Measurements from ENCODE around the gene KLK12. TPM values are rescaled to one million over a fixed set of nuclear protein-coding genes. Genes with fewer than 3 reads are reported as not detected.

The KLK12 gene
- total RNA-seq, 5 donors from 2014 or later (not counting 1 experiment from before 2014, with no cell fraction given), result not detected

DNA sequence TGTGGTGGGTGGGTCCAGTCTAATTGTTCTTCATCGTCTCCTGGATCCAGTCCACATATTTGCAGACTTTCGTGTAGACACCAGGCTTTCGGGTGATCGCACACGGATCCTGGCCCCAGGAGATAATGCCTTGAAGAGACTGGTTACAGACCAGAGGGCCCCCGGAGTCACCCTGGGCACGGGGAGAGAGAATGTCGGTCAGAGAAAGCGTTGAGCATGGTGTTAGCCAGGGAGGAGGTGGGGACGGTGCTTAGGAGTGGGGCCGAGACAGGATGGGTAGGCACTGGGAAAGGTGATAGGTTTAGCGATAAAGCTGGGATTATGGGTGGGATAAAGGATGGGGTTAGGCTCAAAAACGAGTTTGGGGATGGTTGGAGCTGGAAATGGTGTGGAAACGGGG lies 12.3 kb downstream of the KLK12 start:
- H3K27me3 ChIP-seq (replicated peaks in 1 of 2; ENCODE audit: control insufficient read depth in 2 of 2, extremely low read depth in 1 of 2, insufficient read depth in 2 of 2, low read length in 1 of 2), result peaks cover 2 to 85% of the 10 kb centered on the region in 2 experiments
- no peak overlapping the region for H3K4me3 ChIP-seq (ENCODE audit: control insufficient read depth in 1 of 2, extremely low read depth in 1 of 2, low read length in 1 of 2)
- H3K4me1 Mint-ChIP-seq, result peaks cover 8 to 18% (median 13%) of the 10 kb centered on the region in 3 donors
- H3K9me3 Mint-ChIP-seq, result no peaks in the 10 kb centered on the region
- DNase-seq (no peak), ATAC-seq (replicated peaks in 1 of 4) (no peak)
- H3K36me3 ChIP-seq (ENCODE audit: control insufficient read depth in 2 of 2, extremely low read depth in 1 of 2, insufficient read depth in 1 of 2, low read length in 1 of 2), result no peaks in the 10 kb centered on the region
- H3K27ac ChIP-seq (ENCODE audit: low read length), result no peak overlapping the region
- ChIA-PET POLR2A (no interaction called here), CTCF (no interaction called here)
- peaks cover 52 to 70% of the 10 kb centered on the region in 2 donors for H3K27me3 Mint-ChIP-seq
- no peak overlapping the region for H3K4me3 Mint-ChIP-seq
- no peaks in the 10 kb centered on the region for H3K36me3 Mint-ChIP-seq
- H3K9me3 ChIP-seq, result no peaks in the 10 kb centered on the region
- peaks cover 0 to 18% of the 10 kb centered on the region in 2 experiments for H3K4me1 ChIP-seq (ENCODE audit: control insufficient read depth in 1 of 2, extremely low read depth in 1 of 2, insufficient read depth in 2 of 2, low read length in 2 of 2)
- WGBS (ENCODE audit: insufficient coverage), result 64% methylated on average over 14 of the region's 14 CpGs
- H3K27ac Mint-ChIP-seq, result no peak overlapping the region

DNA sequence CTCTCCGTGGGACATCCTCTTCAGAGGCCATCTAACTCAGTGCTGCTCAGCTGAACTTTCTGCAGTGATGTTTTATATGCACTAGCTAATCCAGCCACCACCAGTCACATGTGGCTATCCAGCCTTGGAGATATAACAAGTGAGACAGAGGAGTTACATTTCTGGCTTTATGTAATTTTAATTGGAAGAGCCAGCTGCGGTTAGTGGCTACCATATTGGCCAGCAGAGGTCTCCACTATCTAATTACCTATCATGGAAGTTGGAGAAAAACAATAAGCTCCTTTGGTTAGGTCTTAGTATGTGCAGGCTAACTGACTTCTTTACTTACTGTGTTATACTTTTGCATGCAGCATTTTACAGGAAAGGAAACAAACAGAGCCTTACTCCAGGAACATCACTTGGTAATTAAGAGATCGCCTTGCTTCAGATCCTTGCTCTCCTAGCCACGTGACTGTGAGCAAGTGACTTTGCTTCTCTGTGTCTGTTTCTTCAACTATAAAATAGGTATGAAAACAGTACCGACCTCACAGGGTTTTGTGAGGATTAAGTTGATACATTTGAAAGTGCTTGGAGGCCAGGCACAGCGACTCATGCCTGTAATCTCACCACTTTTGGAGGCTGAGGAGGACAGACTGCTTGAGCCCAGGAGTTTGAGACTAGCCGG lies 13.7 kb downstream of the KLK12 start:
- DNase-seq, result peak in 3 of 35 experiments; percentile 12 to 48 (median 16)
- ChIA-PET CTCF (interaction anchor here (0.6 to 1.1 kb wide), 2 partner anchors 28 to 257 kb away, joined by 3 to 8 read pairs; no protein-coding TSS in a partner anchor), POLR2A (no interaction called here)
- ATAC-seq (replicated peaks in 1 of 4), result no peak
- Mint-ChIP-seq H3K4me3 (no peak overlapping the region), H3K9me3 (no peaks in the 10 kb centered on the region), H3K4me1 (peaks cover 14 to 25% (median 20%) of the 10 kb centered on the region in 3 donors), H3K27me3 (peaks cover 52 to 76% of the 10 kb centered on the region in 2 donors), H3K36me3 (no peaks in the 10 kb centered on the region), H3K27ac (no peak overlapping the region)
- Histone ChIP-seq H3K4me3 (ENCODE audit: control insufficient read depth in 1 of 2, extremely low read depth in 1 of 2, low read length in 1 of 2) (no peak overlapping the region), H3K27ac (ENCODE audit: low read length) (no peak overlapping the region), H3K9me3 (no peaks in the 10 kb centered on the region), H3K27me3 (replicated peaks in 1 of 2; ENCODE audit: control insufficient read depth in 2 of 2, extremely low read depth in 1 of 2, insufficient read depth in 2 of 2, low read length in 1 of 2) (peaks cover 4 to 87% of the 10 kb centered on the region in 2 experiments), H3K36me3 (ENCODE audit: control insufficient read depth in 2 of 2, extremely low read depth in 1 of 2, insufficient read depth in 1 of 2, low read length in 1 of 2) (no peaks in the 10 kb centered on the region), H3K4me1 (ENCODE audit: control insufficient read depth in 1 of 2, extremely low read depth in 1 of 2, insufficient read depth in 2 of 2, low read length in 2 of 2) (peaks cover 0 to 29% of the 10 kb centered on the region in 2 experiments)
- WGBS (ENCODE audit: insufficient coverage), result 39% methylated on average over 4 of the region's 7 CpGs

DNA sequence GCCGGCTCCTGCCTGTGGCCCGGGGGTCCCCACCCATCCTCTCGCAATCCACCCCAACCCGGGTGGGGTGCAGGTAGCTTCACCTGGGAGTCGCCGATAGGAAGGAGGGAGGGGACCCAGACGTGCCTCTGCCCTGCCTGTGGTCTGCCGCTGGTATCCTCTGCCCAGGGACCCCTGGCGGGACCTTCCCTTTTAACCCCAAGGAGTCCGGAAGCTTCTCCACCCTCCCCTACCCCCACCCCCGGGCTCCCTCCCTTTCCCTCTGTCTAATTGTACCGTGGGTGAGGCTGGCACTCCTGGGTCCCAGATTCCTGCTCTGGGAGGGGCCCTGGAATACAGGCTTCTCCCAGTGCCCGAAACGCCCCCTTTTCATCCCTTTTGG lies 15.3 kb downstream of the KLK12 start, which contains the start of gene KLK10:
Gene KLK10, minus strand, starts transcription at position 166 of the 382 bp plus-strand sequence. CDS start 579 bp downstream, outside the sequence.
- Histone ChIP-seq H3K27me3 (replicated peaks in 1 of 2; ENCODE audit: control insufficient read depth in 2 of 2, extremely low read depth in 1 of 2, insufficient read depth in 2 of 2, low read length in 1 of 2) (peaks cover 5 to 87% of the 10 kb centered on the region in 2 experiments), H3K9me3 (no peaks in the 10 kb centered on the region), H3K27ac (ENCODE audit: low read length) (no peak within 1 kb of the TSS), H3K4me1 (ENCODE audit: control insufficient read depth in 1 of 2, extremely low read depth in 1 of 2, insufficient read depth in 2 of 2, low read length in 2 of 2) (peaks cover 0 to 29% of the 10 kb centered on the region in 2 experiments), H3K4me3 (ENCODE audit: control insufficient read depth in 1 of 2, extremely low read depth in 1 of 2, low read length in 1 of 2) (no peak within 1 kb of the TSS), H3K36me3 (ENCODE audit: control insufficient read depth in 2 of 2, extremely low read depth in 1 of 2, insufficient read depth in 1 of 2, low read length in 1 of 2) (no peaks in the 10 kb centered on the region)
- ChIA-PET CTCF (no interaction called here), POLR2A (no interaction called here)
- Mint-ChIP-seq H3K27me3 (peaks cover 57 to 78% of the 10 kb centered on the region in 2 donors), H3K9me3 (no peaks in the 10 kb centered on the region), H3K36me3 (no peaks in the 10 kb centered on the region), H3K27ac (no peak within 1 kb of the TSS), H3K4me3 (peak within 1 kb of the TSS in 2 of 3 donors; percentile 67 to 80), H3K4me1 (peaks cover 14 to 25% (median 23%) of the 10 kb centered on the region in 3 donors)
- no peak for DNase-seq
- WGBS (ENCODE audit: insufficient coverage), result 20% methylated on average over 1 of the region's 14 CpGs
- ATAC-seq (replicated peaks in 1 of 4), result no peak

DNA sequence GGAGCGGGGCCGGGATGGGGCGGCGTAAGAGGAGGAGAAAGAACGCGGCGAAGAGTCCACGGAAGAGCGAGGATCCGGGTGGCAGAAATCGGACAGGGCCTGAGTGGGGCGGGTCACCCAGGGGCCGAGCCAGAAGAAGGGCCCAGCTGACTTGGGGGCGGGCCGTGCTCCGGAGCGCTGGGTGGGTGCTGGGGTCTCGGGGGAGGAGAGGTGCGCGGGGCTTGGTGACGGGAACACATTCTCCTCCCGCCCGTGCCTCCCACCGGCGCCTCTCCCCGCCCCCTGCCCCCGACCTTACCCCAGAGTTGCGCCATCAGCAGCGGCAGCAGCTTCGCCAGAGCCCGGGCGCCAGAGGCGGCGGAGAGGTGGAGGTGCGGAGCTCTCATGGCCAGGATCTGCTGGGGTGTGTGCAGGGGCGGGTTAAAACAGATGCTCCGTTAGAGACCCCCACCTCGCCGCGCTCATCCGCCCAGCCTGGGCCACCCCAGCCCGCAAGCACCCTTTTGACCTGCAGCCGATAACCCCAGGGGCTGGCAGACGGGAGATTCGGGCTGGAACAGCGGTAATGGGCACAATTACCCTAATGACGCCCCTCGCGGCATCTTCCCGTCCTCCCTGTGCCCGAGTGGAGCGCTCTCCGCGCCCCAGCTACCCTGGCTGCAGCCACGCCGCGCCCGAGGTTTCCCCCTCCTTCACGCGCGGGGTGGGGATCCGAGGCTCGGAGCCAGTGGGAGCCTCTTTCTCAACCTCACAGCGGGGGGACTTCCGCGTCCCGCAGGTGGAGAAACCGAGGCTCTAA lies 15.9 kb downstream of the KLK12 start:
- peak in 1 of 4 experiments; percentile 12 for ATAC-seq (replicated peaks in 1 of 4)
- H3K36me3 Mint-ChIP-seq, result no peaks in the 10 kb centered on the region
- 2% methylated on average over 42 of the region's 68 CpGs for WGBS (ENCODE audit: insufficient coverage)
- H3K4me1 ChIP-seq (ENCODE audit: control insufficient read depth in 1 of 2, extremely low read depth in 1 of 2, insufficient read depth in 2 of 2, low read length in 2 of 2), result peaks cover 0 to 29% of the 10 kb centered on the region in 2 experiments
- H3K27ac Mint-ChIP-seq, result no peak overlapping the region
- peak overlapping the region in 2 of 3 donors; percentile 67 to 80 for H3K4me3 Mint-ChIP-seq
- no peaks in the 10 kb centered on the region for H3K9me3 Mint-ChIP-seq
- H3K27me3 Mint-ChIP-seq, result peaks cover 59 to 81% of the 10 kb centered on the region in 2 donors
- H3K4me1 Mint-ChIP-seq, result peaks cover 14 to 25% (median 23%) of the 10 kb centered on the region in 3 donors
- DNase-seq, result no peak
- H3K4me3 ChIP-seq (ENCODE audit: control insufficient read depth in 1 of 2, extremely low read depth in 1 of 2, low read length in 1 of 2), result no peak overlapping the region
- no peaks in the 10 kb centered on the region for H3K9me3 ChIP-seq
- no peaks in the 10 kb centered on the region for H3K36me3 ChIP-seq (ENCODE audit: control insufficient read depth in 2 of 2, extremely low read depth in 1 of 2, insufficient read depth in 1 of 2, low read length in 1 of 2)
- POLR2A ChIA-PET, result no interaction called here
- H3K27ac ChIP-seq (ENCODE audit: low read length), result no peak overlapping the region
- peaks cover 5 to 89% of the 10 kb centered on the region in 2 experiments for H3K27me3 ChIP-seq (replicated peaks in 1 of 2; ENCODE audit: control insufficient read depth in 2 of 2, extremely low read depth in 1 of 2, insufficient read depth in 2 of 2, low read length in 1 of 2)
- CTCF ChIA-PET, result no interaction called here

DNA sequence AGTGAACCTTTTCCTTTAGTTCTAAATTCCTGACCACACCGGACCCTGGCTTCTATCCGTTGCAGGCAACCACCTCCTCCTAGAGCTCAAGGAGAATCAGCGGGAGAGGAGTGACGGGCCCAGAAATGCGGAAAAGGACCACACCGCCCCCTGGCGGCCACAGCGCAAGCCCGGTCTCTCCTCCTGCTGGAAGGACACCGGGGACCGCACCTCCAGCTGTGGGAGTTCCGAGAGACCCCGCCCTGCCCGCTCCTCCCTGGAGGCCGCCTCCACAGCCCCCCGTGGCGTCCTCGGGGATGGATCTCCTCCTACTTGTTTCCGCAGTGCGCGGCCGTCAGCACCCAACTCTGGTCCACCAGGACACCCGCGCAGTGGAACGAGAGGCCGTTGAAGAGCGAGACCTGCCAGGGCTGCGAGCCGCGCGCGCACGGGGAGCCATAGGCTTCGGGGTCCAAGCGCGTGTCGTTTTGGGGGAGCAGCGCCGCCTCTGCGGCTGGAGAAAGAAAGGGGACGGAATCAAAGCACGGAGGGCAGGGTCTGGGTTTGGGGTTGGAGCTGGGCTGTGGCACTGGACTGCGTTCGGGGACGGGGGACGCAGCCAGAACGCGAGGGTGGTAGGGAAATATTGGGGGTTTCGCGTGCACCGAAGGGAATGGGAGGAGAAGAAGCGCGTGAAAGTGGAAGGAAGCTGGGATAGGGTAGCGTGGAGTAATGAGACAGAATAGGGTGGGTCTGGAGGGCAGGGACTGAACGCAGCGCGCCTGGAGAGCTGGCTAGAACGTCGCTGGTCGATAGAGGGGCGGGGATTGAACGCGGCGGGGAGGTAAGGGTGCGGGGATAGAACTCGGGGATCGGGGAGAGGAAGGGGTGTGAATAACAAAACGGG lies 17.8 kb downstream of the KLK12 start:
- Histone ChIP-seq H3K27ac (ENCODE audit: low read length) (no peak overlapping the region), H3K9me3 (no peaks in the 10 kb centered on the region), H3K36me3 (ENCODE audit: control insufficient read depth in 2 of 2, extremely low read depth in 1 of 2, insufficient read depth in 1 of 2, low read length in 1 of 2) (no peaks in the 10 kb centered on the region), H3K4me1 (ENCODE audit: control insufficient read depth in 1 of 2, extremely low read depth in 1 of 2, insufficient read depth in 2 of 2, low read length in 2 of 2) (peaks cover 0 to 29% of the 10 kb centered on the region in 2 experiments), H3K4me3 (ENCODE audit: control insufficient read depth in 1 of 2, extremely low read depth in 1 of 2, low read length in 1 of 2) (no peak overlapping the region), H3K27me3 (replicated peaks in 1 of 2; ENCODE audit: control insufficient read depth in 2 of 2, extremely low read depth in 1 of 2, insufficient read depth in 2 of 2, low read length in 1 of 2) (peaks cover 5 to 87% of the 10 kb centered on the region in 2 experiments)
- ATAC-seq (replicated peaks in 1 of 4), result peak in 2 of 4 experiments; percentile 12 to 62
- Mint-ChIP-seq H3K4me1 (peaks cover 14 to 25% (median 23%) of the 10 kb centered on the region in 3 donors), H3K27ac (no peak overlapping the region), H3K4me3 (peak overlapping the region in 2 of 3 donors; percentile 31 to 80), H3K36me3 (no peaks in the 10 kb centered on the region), H3K9me3 (no peaks in the 10 kb centered on the region), H3K27me3 (peaks cover 49 to 75% of the 10 kb centered on the region in 2 donors)
- peak in 18 of 35 experiments; percentile 10 to 63 (median 26) for DNase-seq
- ChIA-PET POLR2A (no interaction called here), CTCF (no interaction called here)
- 5% methylated on average over 61 of the region's 68 CpGs for WGBS (ENCODE audit: insufficient coverage)

Measured in T-cell (primary cell).